ENCODE data around the gene PCDH1.
"Not testable (repeated sequence)": the region's sequence is repeated elsewhere in the genome, so short reads cannot be mapped to it uniquely, and the experiment has no call there.

Gene PCDH1

DNA sequence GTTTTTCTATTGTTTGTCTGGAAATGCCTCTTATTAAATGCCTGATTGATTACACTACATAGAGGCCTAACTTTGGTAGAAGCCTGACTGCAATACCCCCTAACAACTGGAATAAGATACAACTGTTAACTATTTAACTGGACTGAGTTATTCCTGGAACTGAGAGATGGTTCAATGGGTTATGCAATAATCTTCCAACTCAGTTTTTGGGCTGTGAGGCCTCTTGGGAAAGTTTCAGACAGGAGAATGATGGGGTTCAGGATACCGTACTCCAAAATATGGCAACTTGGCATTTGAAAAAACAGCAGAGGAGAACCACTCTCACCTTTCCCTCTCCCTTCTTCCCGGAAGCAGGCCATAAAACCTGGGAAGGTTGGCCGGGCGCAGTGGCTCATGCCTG, 19.2 kb upstream of the PCDH1 start:
- DNase-seq: no peak

- not testable (repeated sequence) for DNase-seq
Observed at GRCh38 chr5:141890429-141890828, 12.2 kb upstream of the PCDH1 start.

GRCh38 chr5:141889282-141889871, 11.2 kb upstream of the PCDH1 start:
- DNase-seq: no peak

GRCh38 chr5:141883892-141884318, 5.7 kb upstream of the PCDH1 start:
- DNase-seq: no peak

DNA sequence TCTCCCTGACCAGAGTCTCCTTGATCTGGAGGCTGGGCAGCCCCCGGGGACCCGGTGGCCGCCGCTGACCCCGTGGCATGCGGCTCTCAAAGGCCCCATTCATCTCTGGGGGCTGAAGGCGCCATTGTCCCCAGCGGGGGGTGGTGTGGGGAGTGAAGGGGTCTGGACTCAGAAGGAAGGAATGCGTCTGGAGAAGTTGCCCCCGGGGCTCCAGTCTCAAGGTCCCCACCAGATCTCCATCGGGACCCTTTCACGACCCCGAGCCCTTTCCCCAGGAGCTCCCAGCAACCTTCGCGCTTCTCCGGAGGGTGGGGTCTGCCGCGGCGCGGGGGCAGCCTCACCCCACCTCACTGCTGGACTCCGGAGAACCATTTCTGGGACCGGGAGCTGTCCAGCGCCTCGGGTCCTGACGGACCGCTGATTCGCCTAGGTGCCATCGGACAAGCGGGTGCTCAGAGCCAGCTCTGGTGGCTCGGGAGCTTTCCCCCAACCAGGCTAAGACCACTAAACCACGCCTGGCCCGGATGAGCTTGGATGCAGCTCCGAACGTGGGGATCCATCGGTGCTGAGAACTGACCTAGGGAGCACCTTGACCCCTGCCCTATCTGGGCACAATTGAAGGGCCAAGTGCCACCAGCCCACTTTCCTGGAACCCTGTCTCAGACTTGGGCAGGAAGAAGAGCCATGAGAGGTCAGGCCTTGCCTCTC, 5.1 kb upstream of the PCDH1 start:
- no peak for DNase-seq

- DNase-seq: no peak
Observed at GRCh38 chr5:141882594-141883183, 4.5 kb upstream of the PCDH1 start.

DNA sequence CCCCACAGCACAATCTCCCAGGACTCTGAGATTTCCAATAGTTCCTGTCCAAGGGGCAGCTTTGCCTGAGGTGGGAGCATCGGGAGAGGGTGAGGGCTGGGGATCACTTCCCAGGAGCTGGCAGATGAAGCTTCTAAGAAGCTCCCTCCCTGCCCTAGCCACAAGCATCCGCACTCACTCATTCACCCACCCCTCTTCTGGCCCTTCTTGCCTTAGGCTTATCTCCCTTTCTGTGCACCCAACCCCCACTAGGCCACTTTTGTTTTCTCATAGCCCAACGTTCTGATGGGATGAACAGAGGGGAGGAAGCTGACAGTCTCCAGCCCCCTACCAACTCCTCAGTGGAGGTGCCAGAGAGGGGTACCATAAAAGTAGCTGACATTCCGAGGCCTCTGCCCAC, 3.7 kb upstream of the PCDH1 start:
- DNase-seq: no peak

DNA sequence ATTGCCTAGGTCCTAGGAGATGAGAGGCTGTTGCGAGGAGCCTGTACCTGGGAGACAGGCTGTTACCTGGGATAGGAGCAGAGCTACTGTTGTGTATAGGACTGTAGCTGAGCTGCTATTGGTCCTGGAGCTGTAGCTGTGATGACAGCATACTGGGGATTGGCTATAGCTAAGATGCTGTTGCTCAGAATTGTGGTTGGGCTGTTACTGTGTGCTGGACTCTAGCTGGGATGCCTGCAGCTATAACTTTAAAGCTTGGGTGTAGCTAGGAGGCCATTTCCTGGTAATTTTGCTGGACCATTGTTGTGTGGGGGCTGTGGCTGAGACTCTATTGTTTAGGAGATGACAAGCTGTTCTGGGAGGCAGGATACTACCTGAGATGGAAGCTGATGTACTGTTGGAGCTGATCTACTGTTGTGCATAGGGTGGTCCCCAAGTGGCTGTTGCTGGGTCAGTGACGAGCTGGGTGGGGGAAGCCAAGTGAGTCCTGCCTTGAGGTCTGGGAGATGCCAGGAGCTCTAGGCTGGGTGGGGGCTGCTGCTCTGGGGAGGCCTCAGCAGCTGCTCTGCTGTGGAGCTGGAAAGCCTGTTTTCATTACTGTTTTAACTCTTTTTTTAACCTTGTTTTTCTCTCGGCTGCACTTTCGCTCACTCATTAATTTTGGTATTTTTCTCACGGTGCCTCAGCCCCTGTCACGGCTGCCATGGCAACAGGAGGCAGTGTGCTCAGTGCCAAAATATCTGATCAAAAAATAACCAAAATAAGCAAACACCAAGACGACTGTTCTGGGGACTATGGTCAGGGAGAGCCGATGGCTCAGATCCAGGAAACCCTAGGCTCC, 3.0 kb upstream of the PCDH1 start:
- DNase-seq: no peak

- no peak for DNase-seq
Observed at GRCh38 chr5:141879941-141880738, 1.9 kb upstream of the PCDH1 start.

DNA sequence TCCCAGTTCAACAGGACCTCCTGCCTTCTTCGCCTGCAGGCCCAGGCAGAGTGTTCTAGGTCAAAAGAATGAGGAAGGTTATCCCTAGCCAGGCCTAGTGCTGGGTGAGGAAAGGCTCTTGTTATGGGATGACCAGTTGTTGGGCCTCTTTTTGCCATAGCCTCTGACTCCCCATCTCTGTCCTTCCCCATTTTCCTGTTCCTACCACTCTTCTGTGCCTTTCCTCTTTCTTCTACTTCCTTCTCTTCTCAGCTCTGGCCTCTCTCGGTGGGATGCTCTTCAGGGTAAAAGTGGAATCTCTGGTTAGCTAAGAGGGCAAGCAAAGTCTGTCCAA, 1.2 kb upstream of the PCDH1 start:
- DNase-seq: no peak

- DNase-seq: peak; percentile 77
Observed at GRCh38 chr5:141878711-141879425, 658 bp upstream of the PCDH1 start.

GRCh38 chr5:141877356-141878185, 639 bp downstream of the PCDH1 start:
- no peak for DNase-seq

DNA sequence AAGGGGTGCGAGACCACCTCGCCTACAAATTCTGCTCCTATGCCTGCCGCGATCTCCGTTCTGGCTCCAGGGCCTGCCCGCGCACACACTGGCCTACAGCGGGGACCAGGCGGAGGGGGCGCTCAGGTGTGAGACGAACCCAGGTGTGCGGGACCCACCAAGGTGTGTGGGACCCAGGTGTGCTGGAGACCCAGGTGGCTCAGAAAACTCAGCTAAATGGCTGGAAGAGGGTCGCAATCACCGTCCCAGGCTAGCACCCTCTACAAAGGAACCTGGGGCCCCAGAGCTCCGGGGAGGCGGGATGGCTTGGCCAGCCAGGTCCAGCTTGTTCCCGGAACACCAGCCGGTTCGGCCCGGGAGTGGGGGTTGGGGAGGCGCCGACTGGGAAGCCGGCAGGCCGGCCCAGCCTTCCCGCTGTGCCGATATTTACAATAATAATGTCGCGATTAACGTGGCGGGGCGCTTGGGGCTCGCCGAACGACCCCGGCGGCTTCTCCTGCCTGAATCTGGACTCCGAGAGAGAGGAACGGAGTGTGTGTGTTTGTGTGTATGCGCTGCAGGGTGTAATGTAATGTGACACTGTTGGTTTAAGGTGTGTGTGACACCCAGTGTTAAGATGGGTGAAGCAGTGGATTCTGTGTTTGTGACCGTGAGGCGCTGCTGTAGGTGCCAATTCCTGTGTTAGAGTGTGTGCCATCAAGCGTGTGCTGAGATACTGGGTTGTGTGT, 1.4 kb downstream of the PCDH1 start:
- no peak for DNase-seq

DNA sequence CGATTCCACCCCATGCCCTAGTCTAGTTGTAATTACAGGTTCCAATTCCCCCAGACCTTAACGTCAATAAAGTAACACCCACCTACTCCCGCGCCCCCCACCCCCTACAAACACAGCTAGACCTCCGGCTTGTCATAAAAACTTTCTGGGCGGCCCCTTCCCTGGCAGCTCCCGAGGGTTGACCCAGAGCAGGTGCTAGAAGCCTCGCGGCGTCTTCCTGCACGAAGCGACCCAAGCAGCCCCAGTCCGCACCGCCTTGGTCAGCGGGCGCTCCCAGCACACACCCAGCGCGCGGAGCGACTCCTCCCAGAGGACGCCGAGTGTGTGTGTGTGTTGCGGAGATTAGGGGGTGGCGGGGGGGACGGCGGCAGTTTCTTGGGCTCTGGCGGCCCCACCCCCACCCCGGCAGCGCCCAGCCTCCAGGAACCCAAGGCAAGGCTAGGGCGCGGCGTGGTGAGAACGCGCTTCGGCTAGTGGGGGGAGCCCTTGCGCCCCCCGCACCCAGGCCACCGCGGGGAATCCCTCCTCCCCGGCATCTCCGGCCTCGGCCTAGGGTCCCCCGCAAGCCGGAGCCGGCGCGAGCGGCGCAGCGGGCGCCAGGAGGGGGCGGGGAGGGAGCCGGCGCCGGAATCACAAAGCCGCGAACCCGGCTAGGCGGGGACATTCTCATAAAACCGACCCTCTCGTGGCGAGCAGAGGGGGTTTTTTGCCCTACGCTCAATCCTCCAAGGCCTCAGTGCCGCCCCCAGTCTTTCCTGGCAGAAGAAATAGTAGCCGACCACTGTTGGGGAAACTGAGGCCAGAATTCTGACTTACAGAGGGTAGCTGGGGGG, 2.2 kb downstream of the PCDH1 start:
- DNase-seq: no peak

GRCh38 chr5:141875022-141875740, 3.0 kb downstream of the PCDH1 start:
- no peak for DNase-seq

DNA sequence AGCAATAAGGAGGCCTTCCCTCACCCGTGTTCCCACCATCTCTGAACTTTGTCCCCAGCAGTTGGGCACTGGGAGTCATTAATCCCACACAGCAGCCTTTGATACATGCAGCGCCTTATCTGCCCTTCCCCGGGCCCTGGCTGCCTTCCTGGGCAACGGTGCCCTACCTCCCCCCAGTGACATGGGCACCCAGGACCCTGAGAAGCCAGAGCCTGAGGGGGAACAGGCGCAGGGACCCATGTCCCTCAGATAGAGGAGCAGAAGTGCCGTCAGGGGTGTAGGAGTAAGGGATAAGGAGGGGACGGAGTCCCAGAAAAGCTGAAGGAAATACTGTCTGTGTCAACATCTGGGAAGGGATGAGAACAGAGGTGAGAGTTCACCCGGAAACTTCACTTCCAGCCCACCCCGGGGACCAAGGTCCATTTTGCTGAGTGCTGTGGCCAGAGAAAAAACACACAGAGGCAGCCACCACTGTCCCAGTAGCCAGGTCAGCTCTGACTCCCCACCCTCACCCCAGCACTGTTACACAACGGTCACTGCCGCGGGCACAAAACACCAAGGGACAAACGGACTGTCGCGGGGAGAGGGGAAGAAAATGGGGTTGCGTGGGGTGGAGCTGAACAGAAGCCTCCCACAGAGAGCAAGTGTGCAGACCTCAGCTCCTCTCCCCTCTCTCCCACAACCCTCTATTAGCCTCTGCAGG, 3.8 kb downstream of the PCDH1 start:
- DNase-seq: no peak

DNA sequence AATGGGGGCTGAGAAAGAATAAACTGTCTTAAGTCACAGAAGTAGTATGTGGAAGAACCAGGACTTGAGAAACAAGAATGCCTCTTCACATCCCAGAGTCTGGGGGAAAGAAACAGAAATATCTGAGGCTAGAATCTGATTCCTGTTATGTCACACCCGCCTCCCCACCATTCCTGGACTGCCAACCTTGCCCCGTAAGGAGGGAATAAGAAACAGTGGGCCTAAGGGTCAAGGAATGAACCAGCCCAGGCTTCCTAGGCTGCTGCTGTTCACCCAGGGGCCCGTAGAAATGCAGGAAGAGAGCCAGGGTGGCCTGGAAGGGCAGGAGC, 4.3 kb downstream of the PCDH1 start:
- no peak for DNase-seq
